HG03196 (cell line): ENCODE data around the gene MTCL3.

ENCODE experiments used
- ATAC-seq: cut with Tn5 transposase; IDR thresholded peaks from one replicate; pipeline ENCODE4 v1.9.1; 2021; ENCODE audit not compliant: unreplicated experiment

Gene MTCL3

GRCh38 chr6:127475135-127475822 is 43.9 kb downstream of the MTCL3 start:
- no peak for ATAC-seq

GRCh38 chr6:127471379-127472255 is 47.5 kb downstream of the MTCL3 start:
- no peak for ATAC-seq

- no peak for ATAC-seq
Measured at GRCh38 chr6:127468936-127469335, 50.2 kb downstream of the MTCL3 start.

GRCh38 chr6:127466416-127466815 is 52.7 kb downstream of the MTCL3 start:
- no peak for ATAC-seq

- ATAC-seq: peak; percentile 96
Measured at GRCh38 chr6:127464881-127465459, 54.2 kb downstream of the MTCL3 start.

- no peak for ATAC-seq
Measured at GRCh38 chr6:127464161-127464880, 54.8 kb downstream of the MTCL3 start.

- ATAC-seq: no peak
Measured at GRCh38 chr6:127463056-127463455, 56.1 kb downstream of the MTCL3 start.

GRCh38 chr6:127462376-127462775 is 56.8 kb downstream of the MTCL3 start:
- ATAC-seq: no peak

GRCh38 chr6:127460465-127460864 is 58.7 kb downstream of the MTCL3 start:
- ATAC-seq: no peak

GRCh38 chr6:127459231-127459641 is 59.9 kb downstream of the MTCL3 start, which contains the start of gene KIAA0408:
Gene KIAA0408 (minus strand): TSS chr6:127459389. CDS start chr6:127453981, 5,408 bp downstream.
- no peak for ATAC-seq

GRCh38 chr6:127458817-127459216 is 60.3 kb downstream of the MTCL3 start:
- ATAC-seq: no peak

- no peak for ATAC-seq
Measured at GRCh38 chr6:127458222-127458621, 60.9 kb downstream of the MTCL3 start.

- no peak for ATAC-seq
Measured at GRCh38 chr6:127457456-127458064, 61.6 kb downstream of the MTCL3 start.

GRCh38 chr6:127456465-127456864 is 62.7 kb downstream of the MTCL3 start:
- no peak for ATAC-seq

- ATAC-seq: no peak
Measured at GRCh38 chr6:127453845-127454619, 65.1 kb downstream of the MTCL3 start.

GRCh38 chr6:127452803-127453202 is 66.3 kb downstream of the MTCL3 start:
- ATAC-seq: no peak

GRCh38 chr6:127451388-127451787 is 67.7 kb downstream of the MTCL3 start:
- ATAC-seq: no peak

- no peak for ATAC-seq
Measured at GRCh38 chr6:127447780-127448179, 71.4 kb downstream of the MTCL3 start.

- ATAC-seq: no peak
Measured at GRCh38 chr6:127446356-127446755, 72.8 kb downstream of the MTCL3 start.

- ATAC-seq: no peak
Measured at GRCh38 chr6:127441881-127442280, 77.3 kb downstream of the MTCL3 start.
